ENCODE data around the gene NME4.
A peak's percentile ranks its signal among the peaks of the same experiment; 100 is the strongest.
"Not testable (repeated sequence)": the region's sequence is repeated elsewhere in the genome, so short reads cannot be mapped to it uniquely, and the experiment has no call there.

The NME4 gene

DNA sequence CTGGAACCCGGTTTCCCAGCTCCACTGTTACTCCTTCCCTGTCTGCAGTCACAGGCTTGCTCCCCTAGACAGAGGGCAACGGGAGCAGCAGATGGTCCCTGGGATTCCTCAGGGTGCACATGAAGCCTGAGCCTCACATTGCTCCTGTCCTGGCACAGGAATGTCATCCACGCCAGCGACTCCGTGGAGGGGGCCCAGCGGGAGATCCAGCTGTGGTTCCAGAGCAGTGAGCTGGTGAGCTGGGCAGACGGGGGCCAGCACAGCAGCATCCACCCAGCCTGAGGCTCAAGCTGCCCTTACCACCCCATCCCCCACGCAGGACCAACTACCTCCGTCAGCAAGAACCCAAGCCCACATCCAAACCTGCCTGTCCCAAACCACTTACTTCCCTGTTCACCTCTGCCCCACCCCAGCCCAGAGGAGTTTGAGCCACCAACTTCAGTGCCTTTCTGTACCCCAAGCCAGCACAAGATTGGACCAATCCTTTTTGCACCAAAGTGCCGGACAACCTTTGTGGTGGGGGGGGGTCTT, 3.1 kb downstream of the NME4 start:
- no peak for DNase-seq

GRCh38 chr16:401468-402348, 4.7 kb downstream of the NME4 start, which contains the start of gene DECR2:
TSS of gene DECR2 (plus strand) at chr16:401885. CDS start at chr16:401964, 79 bp downstream.
- DNase-seq: peak; percentile 99

GRCh38 chr16:404971-405486, 8.0 kb downstream of the NME4 start:
- no peak for DNase-seq

DNA sequence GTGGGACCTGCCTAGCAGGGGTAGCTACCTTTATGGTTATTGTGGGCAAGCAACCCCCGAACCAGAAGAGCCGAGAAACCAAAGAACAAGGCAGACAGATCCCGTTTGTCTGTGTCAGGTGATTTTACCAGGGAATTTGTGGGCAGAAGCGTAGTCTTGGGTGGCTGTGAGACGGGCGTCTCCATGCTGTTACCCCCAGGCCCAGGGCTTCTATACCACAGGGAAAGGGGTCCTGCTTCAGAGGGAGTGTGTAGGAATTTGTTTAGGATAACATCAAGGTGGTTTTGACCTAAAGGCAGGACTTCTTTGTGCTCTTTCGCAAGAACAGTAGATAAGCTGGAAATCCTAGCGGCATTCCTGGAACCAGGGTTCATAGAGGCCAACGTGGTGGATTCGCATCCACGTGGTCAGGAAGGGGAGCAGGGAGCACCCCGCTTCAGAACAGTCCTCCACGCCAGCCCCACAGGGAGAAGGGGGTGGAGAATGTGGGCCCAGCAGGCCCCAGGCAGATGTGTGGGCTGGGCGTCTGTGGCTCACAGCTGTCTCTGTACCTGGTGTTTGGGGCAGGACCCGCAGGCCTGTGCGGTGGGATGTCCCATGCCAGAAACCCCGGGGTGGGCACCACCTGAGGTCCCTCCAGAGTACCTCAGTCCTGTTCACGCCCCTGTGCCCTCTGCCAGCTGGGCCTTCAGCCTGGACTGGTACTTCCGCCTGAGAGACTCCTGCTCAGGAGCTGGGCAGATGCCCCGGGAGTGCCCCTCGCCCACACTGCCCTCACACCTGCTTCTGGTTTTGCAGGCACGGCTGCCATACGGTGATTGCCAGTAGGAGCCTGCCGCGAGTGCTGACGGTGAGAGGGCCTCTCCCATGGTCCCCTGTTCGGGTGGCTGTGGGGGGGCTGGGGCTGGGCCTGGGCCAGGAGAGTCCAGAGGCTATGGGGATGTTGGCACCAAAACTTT, 8.8 kb downstream of the NME4 start:
- no peak for DNase-seq

- DNase-seq: no peak
Observed at GRCh38 chr16:407253-407652, 10.3 kb downstream of the NME4 start.

DNA sequence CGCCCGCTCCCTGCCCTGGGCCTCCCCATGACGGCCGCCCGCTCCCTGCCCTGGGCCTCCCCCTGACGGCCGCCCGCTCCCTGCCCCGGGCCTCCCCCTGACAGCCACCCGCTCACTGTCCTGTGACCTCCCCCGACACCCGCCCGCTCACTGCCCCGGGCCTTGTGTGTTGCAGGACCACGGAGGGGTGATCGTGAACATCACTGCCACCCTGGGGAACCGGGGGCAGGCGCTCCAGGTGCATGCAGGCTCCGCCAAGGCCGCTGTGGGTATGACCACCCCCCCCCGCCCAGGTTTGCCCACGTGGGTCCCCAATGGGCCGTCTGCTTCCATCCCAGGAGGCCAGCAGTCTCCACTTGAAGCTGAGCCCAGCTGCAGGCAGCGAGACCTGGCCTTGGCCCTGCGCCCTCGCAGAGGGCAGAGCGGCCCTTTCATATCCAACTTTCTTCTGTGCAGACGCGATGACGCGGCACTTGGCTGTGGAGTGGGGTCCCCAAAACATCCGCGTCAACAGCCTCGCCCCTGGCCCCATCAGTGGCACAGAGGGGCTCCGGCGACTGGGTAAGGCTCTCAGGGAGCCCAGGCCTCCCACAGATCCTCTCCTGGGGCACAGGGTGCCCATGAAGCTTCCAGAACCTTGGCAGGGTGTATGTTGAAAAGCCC, 13.6 kb downstream of the NME4 start:
- DNase-seq: no peak

DNA sequence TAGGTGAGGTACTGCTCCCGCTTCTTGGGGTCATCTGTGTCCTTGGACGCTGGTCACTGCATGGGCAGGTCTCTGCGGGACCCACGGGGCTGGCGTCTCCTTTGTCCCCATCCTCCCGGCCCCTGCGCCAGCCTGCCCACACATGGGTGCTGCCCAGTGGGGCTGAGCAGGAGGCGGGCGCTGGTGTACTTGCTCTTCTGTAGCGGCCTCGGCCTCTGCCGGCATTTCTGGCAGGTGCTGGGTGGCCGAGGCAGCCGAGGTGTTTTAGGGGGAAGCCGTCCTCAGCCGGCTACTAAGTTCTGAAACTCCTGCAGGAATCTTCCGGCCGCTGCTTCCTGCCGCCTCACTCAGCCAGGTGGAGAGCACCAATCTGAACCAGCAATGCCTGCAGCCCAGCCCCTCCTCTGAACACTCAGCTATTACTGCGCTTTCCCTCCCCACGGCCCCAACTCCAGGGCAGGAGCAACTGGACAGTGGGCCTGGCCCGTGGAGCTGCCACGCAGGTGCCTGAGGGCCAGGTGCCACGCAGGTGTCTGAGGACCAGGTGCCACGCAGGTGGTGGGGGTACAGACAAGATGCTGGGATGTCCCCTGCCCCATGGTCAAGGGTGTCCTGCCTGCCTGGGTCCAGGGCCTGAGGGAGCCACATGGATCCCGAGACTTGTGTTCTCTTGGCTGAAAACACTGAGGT, 14.7 kb downstream of the NME4 start:
- DNase-seq: no peak

DNA sequence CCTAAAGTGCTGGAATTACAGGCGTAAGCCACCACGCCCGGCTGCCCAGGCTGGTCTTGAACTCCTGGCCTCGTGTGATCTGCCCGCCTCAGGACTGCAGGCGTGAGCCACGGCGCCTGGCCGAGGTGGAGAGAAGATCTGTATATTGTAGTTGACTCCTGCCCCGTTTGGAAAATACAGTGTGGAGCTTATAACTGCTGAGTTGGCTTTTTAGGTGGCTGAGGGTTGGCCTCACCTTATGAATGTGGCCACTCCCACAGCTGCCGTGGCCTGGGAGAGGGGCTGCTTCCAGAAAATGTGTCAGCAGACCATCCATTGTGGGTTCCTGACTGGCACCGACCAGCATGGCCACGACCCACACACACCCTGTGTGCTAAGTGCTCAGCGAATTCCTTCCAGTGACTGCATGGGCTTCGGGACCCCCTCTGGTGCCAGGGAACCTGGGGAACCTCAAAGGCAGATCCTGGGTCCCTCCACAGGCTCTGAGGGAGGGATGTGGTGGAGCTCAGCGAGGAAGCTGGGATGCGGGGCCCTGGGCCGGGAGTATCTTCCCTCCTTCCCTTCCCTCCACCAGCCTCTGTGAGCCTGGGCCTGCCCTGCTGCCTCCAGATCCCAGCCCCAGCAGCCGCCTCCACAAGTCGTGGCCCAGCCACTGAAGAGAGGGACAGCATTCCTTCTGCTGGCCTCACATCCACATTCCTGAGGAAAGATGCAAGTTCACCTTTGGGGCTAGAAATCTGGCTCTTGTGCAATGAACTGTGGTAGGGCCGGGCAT, 17.6 kb downstream of the NME4 start:
- no peak for DNase-seq

GRCh38 chr16:415170-415498, 18.1 kb downstream of the NME4 start:
- DNase-seq: not testable (repeated sequence)

DNA sequence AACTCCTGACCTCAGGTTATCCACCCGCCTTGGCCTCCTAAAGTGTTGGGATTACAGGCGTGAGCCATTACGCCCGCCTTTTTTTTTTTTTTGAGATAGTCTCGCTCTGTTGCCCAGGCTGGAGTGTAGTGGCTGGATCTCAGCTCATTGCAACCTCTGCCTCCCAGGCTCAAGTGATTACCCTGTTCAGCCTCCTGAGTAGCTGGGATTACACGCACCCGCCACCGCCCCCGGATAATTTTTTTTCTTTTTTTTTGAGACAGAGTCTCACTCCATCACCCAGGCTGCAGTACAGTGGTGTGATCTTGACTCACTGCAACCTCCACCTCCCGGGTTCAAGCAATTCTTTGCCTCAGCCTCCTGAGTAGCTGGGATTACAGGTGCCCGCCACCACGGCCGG, 25.2 kb downstream of the NME4 start:
- not testable (repeated sequence) for DNase-seq

- no peak for DNase-seq
Observed at GRCh38 chr16:424033-424622, 27.1 kb downstream of the NME4 start.

- no peak for DNase-seq
Observed at GRCh38 chr16:424623-425081, 27.7 kb downstream of the NME4 start.

DNA sequence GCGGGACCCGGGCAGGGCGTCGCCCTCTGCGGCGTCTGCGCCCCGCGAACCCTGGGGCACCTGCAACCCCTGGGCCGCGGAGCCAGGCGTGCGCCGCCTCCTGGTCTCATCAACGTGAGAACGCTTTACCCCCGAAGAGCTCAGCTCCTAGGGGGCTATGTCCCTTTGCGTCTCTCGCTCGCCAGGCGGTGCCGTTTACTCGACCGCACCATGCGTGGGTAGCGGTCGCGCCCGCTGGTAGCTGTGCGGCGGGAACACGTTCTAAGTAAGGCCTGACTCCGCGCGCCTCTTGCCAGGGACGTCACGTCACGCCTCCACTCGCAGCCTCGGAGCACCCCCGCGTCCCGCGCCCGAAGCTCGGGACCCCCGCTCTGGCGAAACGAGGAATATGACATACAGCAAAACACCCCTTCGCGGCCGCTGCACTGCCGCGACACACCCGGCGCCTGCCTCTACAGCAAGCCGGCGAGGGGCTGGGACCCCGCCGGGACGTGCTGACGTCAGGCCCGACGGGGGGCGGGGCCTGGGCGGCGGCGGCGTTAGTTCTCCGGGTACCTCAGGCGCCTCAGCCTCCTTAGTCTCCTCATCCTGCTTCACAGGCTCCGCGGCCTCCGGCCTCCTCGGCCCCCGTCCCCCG, 28.2 kb downstream of the NME4 start, which contains the start of gene RAB11FIP3:
TSS of gene RAB11FIP3 (plus strand) at position 568 of the 637 bp plus-strand sequence. CDS start 358 bp downstream, outside the sequence.
- DNase-seq: peak; percentile 79

DNA sequence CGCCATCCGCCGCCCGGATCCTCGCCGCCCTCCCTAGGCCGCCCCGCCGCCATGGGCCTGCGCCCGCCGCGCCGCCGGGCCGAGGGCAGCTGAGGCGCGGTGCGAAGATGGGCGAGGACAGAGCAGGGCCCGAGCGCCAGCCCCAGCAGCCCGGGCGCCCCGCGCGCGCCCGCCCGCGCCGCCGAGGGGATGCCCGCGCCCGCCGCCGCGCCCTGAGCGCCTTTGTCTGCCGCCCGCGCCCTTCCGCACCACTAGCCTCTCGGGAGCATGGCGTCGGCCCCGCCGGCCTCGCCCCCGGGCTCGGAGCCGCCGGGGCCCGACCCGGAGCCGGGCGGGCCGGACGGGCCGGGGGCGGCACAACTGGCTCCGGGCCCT, 28.7 kb downstream of the NME4 start:
- no peak for DNase-seq

- no peak for DNase-seq
Observed at GRCh38 chr16:426115-426905, 29.3 kb downstream of the NME4 start.

DNA sequence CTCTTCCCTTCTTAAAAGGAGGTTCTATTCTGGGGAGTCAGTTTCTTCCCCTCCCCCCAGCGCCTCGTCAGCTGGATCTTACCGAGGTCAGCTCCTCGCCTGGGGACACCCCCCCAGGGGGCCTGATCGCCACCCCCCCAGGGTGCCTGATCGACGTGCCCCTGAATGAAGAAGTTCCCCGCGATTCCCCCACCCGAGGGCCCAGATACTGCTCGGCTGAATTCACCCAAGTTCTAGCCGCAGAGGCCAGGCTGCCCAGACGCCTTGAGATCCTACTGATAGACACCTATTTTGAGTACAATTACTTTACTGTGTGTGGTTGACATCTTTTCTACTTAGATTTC, 29.9 kb downstream of the NME4 start:
- no peak for DNase-seq

DNA sequence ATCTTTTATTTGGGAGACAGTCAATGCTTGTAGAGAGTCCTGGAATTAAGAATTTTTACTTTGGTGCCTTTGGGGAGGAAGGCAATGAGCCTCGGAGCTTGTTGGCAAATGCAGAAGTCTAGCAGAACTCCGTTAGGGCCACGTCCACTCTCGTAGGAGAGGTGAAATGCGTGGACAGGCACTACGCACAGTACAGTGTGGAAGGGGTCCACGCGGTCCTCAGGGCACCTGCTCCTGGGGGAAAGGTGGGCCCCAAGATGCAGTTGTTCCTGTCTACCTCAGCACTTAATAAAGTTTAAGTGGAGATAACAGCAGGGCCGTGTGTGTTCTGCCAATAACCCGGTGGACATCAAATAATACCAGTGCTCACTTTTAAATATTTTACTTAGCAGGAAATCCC, 30.3 kb downstream of the NME4 start:
- no peak for DNase-seq

- DNase-seq: no peak
Observed at GRCh38 chr16:430904-431303, 33.9 kb downstream of the NME4 start.

GRCh38 chr16:440627-441026, 43.6 kb downstream of the NME4 start:
- DNase-seq: no peak
